Measurements from ENCODE around the gene TRAPPC1.
A peak's percentile ranks its signal among the peaks of the same experiment; 100 is the strongest.

Gene TRAPPC1

DNA sequence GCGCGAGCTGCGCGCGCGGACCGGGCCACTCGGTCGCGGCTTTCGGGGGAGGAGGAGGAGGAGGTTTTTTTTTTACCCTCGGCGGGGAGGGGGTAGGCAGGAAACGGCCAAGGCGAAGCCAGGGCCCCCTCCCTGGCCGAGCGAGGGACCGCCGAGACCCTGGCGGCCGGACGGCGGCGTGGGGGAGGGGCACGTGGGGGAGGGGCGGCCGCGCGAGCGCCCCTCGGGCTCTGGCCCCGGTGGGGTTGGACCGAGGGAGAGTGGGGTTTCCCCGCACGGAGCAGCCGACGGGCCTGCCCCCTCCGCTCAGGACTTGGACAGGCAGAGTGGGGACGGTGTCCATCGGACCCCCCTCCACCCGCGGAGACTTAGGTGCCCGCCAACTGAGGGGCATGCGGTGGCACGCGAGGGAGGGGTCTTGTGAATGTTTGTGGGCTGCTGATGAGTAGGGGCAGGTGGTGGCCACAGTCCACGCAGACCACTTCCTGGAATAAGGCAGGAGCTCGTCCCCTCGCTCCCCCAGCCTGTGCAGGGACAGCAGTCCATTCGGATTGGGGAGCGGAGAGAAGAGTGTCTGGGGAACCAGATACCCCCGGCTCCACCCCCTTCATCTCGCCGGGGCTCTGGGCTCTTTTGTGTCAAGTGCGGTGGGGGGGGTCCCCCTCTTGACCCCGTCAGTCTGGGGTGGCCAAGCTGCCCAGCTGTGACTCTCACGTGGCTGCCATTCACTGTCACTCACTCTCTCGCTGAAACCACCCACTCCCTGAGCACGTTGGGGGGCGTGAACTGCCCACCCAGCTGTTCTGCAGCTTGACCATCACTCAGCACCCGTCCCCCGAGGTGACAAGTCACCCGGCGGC, 46.1 kb downstream of the TRAPPC1 start:
- H3K4me3 ChIP-seq, result peak overlapping the region; percentile 88
- TF ChIP-seq, protein P1, sequence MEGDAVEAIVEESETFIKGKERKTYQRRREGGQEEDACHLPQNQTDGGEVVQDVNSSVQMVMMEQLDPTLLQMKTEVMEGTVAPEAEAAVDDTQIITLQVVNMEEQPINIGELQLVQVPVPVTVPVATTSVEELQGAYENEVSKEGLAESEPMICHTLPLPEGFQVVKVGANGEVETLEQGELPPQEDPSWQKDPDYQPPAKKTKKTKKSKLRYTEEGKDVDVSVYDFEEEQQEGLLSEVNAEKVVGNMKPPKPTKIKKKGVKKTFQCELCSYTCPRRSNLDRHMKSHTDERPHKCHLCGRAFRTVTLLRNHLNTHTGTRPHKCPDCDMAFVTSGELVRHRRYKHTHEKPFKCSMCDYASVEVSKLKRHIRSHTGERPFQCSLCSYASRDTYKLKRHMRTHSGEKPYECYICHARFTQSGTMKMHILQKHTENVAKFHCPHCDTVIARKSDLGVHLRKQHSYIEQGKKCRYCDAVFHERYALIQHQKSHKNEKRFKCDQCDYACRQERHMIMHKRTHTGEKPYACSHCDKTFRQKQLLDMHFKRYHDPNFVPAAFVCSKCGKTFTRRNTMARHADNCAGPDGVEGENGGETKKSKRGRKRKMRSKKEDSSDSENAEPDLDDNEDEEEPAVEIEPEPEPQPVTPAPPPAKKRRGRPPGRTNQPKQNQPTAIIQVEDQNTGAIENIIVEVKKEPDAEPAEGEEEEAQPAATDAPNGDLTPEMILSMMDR (IDR thresholded peaks at IDR 0.05), result no peak
- peak overlapping the region; percentile 78 to 86 for H3K27ac ChIP-seq
- peak; percentile 77 for DNase-seq (ENCODE audit: low spot score)

DNA sequence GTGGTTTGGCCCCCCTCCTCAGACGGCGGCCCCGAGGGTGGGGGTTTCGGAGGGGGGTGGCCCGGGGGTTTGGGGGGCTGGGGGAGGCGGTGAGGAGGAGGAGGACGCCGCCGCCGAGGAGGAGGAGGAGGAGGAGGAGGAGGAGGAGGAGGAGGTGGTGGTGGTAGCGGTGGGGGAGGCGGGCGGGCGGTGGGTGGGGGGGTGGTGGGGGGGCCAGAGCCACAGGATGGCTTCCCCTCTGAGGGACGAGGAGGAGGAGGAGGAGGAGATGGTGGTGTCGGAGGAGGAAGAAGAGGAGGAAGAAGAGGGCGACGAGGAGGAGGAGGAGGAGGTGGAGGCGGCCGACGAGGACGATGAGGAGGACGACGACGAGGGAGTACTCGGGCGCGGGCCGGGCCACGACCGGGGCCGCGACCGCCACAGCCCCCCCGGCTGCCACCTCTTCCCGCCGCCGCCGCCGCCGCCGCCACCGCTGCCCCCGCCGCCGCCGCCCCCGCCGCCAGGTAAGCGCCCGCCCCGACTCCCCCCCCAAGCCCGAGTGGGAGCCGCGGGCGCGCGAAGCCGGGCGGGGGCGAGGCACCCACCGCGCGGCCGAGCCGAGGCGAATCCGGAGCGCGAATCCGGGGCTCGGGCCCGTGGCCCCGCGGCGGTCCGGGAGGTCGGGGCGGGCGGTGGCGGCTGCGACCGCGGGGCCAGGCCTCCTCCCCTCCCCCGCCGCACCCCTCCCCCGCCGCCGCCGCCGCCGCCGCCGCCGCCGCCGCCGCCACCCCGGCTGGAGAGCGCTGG, 47.0 kb downstream of the TRAPPC1 start:
- peak overlapping the region; percentile 88 for H3K4me3 ChIP-seq
- TF ChIP-seq, protein P1 (IDR thresholded peaks at IDR 0.05), result no peak
- peak overlapping the region; percentile 78 to 86 for H3K27ac ChIP-seq
- peak; percentile 66 for DNase-seq (ENCODE audit: low spot score)

DNA sequence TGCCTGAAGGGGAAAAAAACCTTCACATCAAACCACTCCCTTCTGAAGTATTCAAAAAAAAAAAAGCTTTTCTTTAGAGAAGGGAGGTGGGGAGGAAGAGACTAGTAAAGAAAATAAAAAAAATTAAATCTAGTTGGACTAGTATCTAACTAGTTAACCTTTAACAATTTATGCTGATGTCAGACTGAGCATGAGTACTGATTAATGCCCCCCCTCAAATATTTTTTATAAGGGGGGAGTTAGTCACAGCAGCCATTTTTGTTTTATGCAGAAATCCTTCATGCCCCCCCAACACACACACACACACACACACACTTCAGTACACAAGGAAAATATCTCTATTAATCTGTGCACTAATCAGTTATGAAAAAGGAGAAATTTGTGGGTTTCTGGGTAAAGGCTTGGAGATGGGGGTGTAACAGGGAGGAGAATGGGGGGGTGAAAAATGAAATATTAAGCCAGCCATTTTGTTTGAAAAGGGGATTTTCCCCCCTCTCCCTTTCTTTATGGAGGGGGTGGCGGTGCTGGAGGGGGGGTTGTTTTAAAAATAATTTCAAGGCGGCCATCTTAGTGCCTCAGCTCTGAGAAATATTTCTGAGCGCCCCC, 47.9 kb downstream of the TRAPPC1 start:
- peak overlapping the region; percentile 88 for H3K4me3 ChIP-seq
- DNase-seq (ENCODE audit: low spot score), result peak; percentile 49
- peak overlapping the region; percentile 27 to 86 for H3K27ac ChIP-seq
- TF ChIP-seq, protein P1 (IDR thresholded peaks at IDR 0.05), result no peak

DNA sequence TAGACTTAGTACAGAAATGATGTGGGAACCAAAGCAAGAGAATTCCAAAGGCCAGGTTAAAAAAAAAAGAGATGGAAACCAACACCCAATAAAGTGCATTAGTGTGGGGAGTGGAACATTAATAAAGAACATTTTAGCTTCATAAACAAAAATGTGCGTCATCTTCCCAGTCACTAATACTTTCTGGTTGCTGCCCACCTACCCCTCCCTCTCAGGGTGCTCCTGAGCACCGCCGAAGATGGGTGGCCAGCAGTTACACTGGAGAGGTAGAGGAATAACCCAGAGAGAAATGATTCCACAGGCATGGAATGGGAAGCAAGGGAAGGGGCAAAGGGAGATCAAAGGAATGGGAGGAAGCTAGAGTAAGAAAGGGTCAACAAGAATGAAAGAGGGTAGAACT, 49.1 kb downstream of the TRAPPC1 start:
- no peak overlapping the region for H3K4me3 ChIP-seq
- TF ChIP-seq, protein P1 (IDR thresholded peaks at IDR 0.05), result no peak
- peak; percentile 28 for DNase-seq (ENCODE audit: low spot score)
- peak overlapping the region in 1 of 2 donors; percentile 21 for H3K27ac ChIP-seq

DNA sequence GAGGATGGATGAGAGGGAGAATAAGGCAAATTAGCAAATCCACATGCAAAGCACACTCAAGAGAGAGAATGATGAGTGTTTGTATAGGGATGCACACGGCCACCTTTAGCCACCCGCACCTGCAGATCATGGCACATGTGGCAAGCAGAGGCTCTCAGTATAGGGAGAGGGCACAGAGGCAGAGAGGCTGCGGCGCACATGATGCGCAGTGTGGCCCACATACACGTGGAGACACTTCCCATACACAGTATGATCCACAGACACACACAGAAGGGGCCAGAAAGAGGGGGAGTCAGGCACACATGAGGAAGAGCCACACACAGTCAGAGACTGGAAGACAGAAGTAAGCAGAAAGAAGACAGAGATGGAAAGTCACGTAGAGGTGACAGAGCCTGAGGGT, 49.7 kb downstream of the TRAPPC1 start:
- DNase-seq (ENCODE audit: low spot score), result peak; percentile 46
- Histone ChIP-seq H3K4me3 (no peak overlapping the region), H3K27ac (peak overlapping the region in 1 of 2 donors; percentile 6)
- TF ChIP-seq, protein P1 (IDR thresholded peaks at IDR 0.05), result no peak

DNA sequence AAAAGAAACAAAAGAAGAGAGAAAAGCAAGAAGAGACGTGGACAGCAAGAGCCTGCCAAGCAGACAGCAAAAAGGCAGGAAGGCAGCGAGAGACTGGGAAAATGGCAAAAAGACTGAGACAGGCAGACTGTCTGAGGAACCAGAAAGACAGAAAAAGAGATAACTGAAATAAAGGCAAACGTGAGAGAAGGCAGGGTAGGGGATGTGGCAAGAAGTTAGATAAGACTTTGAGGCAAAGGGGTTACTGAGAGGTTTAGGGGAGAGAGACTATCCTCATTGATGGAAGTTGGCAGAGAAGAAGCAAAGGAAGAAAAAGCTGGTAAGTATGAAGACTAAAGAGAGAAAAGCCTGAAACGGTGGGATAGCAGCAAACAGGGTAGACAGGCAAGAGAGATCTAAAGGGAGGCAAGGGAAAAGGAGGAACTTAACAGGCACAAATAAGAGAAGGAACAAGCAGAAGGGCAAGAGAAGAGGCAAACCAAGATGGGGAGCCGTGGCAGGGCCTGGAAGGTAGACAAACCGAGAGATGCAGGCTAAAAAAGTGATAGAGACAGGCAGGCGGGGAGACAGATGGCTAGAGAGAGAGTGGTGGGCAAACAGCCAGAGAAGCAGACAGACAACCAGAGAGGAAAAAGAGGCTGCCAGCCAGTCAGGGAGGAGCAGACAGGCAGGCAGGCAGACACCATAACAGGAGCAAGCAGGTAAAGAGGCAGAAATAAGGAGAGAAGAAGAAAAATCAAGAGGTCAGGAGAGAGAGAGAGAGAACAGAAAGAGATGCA, 50.3 kb downstream of the TRAPPC1 start:
- H3K27ac ChIP-seq, result no peak overlapping the region
- no peak overlapping the region for H3K4me3 ChIP-seq
- peak; percentile 50 for DNase-seq (ENCODE audit: low spot score)
- TF ChIP-seq, protein P1 (IDR thresholded peaks at IDR 0.05), result no peak

All from coronary artery (tissue), 2 donors.